Activated CD4-positive, alpha-beta T cell treated with anti-CD3 and anti-CD28 coated beads, Interleukin-2, amount 10 ng/mL, durations not matched to agents 7 days and 5 days (primary cell): ENCODE data around the gene NPAS1. TPM values are rescaled to one million over a fixed set of nuclear protein-coding genes. Genes with fewer than 3 reads are reported as not detected.

Experiments
- CTCF ChIA-PET: fragments of 350-600 bp; sonication (Branson Sonifier 250); formaldehyde crosslinking; loops from one replicate; lab custom pipeline; 2021; ENCODE audit warnings: antibody characterized with exemption; lab: Charles Lee
- POLR2A ChIA-PET: fragments of 350-600 bp; sonication (Branson Sonifier 250); formaldehyde crosslinking; loops from one replicate; lab custom pipeline; 2021; ENCODE audit warnings: antibody characterized with exemption; lab: Charles Lee
- DNase-seq: peaks from one replicate; pipeline ENCODE4 v3.0.0-alpha.2; 2020
- H3K27ac Mint-ChIP-seq: one replicate; pipeline ENCODE4 v1.8.0; 2021; ENCODE audit warnings: mild to moderate bottlenecking, moderate library complexity, mixed read lengths
- H3K27me3 Mint-ChIP-seq: one replicate; pipeline ENCODE4 v1.8.0; 2021; ENCODE audit warnings: mixed read lengths
- H3K36me3 Mint-ChIP-seq: one replicate; pipeline ENCODE4 v1.8.0; 2021; ENCODE audit warnings: low read depth, mixed read lengths
- H3K4me1 Mint-ChIP-seq: one replicate; pipeline ENCODE4 v1.8.0; 2021; ENCODE audit warnings: mixed read lengths
- H3K4me3 Mint-ChIP-seq: one replicate; pipeline ENCODE4 v1.8.0; 2021; ENCODE audit warnings: mild to moderate bottlenecking, moderate library complexity, mixed read lengths
- H3K9me3 Mint-ChIP-seq: one replicate; pipeline ENCODE4 v1.8.0; 2021; ENCODE audit warnings: mixed read lengths
- total RNA-seq, 2 experiments: library from RNA; stranded (reverse); gene quantifications; one replicate each; pipeline ENCODE4 v1.2.3, GENCODE V29; 2021

NPAS1 gene
- total RNA-seq: not detected

GRCh38 chr19:47019431-47020041 is at the start of gene NPAS1:
NPAS1 (plus strand) TSS chr19:47019837; CDS start chr19:47021048, 1,211 bp downstream.
- no peak within 1 kb of the TSS for H3K4me3 Mint-ChIP-seq
- CTCF ChIA-PET: interaction anchor here (0.5 to 1.2 kb wide), 4 partner anchors 28 to 179 kb away, joined by 3 to 4 read pairs (median 3); no protein-coding TSS in a partner anchor
- H3K9me3 Mint-ChIP-seq: no peaks in the 10 kb centered on the region
- POLR2A ChIA-PET: no interaction called here
- H3K36me3 Mint-ChIP-seq: no peaks in the 10 kb centered on the region
- H3K27me3 Mint-ChIP-seq: peaks cover 49% of the 10 kb centered on the region
- no peak for DNase-seq
- H3K27ac Mint-ChIP-seq: no peak within 1 kb of the TSS
- peaks cover 6% of the 10 kb centered on the region for H3K4me1 Mint-ChIP-seq

- Mint-ChIP-seq H3K4me1 (peaks cover 23% of the 10 kb centered on the region), H3K27ac (no peak overlapping the region), H3K36me3 (peaks cover 9% of the 10 kb centered on the region), H3K4me3 (no peak overlapping the region), H3K27me3 (no peaks in the 10 kb centered on the region), H3K9me3 (no peaks in the 10 kb centered on the region)
- no peak for DNase-seq
- POLR2A ChIA-PET: no interaction called here
- CTCF ChIA-PET: no interaction called here
Observed at GRCh38 chr19:46970815-46971214, 48.8 kb upstream of the NPAS1 start.

- H3K9me3 Mint-ChIP-seq: no peaks in the 10 kb centered on the region
- peak overlapping the region; percentile 2 for H3K27ac Mint-ChIP-seq
- DNase-seq: no peak
- H3K27me3 Mint-ChIP-seq: no peaks in the 10 kb centered on the region
- H3K4me1 Mint-ChIP-seq: peaks cover 15% of the 10 kb centered on the region
- peaks cover 4% of the 10 kb centered on the region for H3K36me3 Mint-ChIP-seq
- ChIA-PET POLR2A (no interaction called here), CTCF (interaction anchor here (0.6 kb wide), 1 partner anchor 43 kb away, joined by 5 read pairs; no protein-coding TSS in a partner anchor)
- no peak overlapping the region for H3K4me3 Mint-ChIP-seq
Observed at GRCh38 chr19:46972311-46972710, 47.3 kb upstream of the NPAS1 start.

- Mint-ChIP-seq H3K9me3 (no peaks in the 10 kb centered on the region), H3K36me3 (peaks cover 2% of the 10 kb centered on the region), H3K4me3 (no peak overlapping the region), H3K4me1 (peaks cover 3% of the 10 kb centered on the region), H3K27ac (no peak overlapping the region), H3K27me3 (no peaks in the 10 kb centered on the region)
- CTCF ChIA-PET: interaction anchor here (0.6 to 1.4 kb wide), 2 partner anchors 17 to 111 kb away, joined by 3 read pairs; no protein-coding TSS in a partner anchor
- POLR2A ChIA-PET: interaction anchor here (0.6 kb wide), 1 partner anchor 15 kb away, joined by 3 read pairs; no protein-coding TSS in a partner anchor
- no peak for DNase-seq
Observed at GRCh38 chr19:46974181-46974580, 45.5 kb upstream of the NPAS1 start.

- POLR2A ChIA-PET: no interaction called here
- DNase-seq: no peak
- Mint-ChIP-seq H3K4me1 (peaks cover 7% of the 10 kb centered on the region), H3K27ac (no peak overlapping the region), H3K4me3 (no peak overlapping the region), H3K36me3 (no peaks in the 10 kb centered on the region), H3K9me3 (no peaks in the 10 kb centered on the region), H3K27me3 (no peaks in the 10 kb centered on the region)
- CTCF ChIA-PET: interaction anchor here (0.7 to 2.6 kb wide), 9 partner anchors 10 to 76 kb away, joined by 3 to 8 read pairs (median 3); no protein-coding TSS in a partner anchor
Observed at GRCh38 chr19:46975011-46975924, 44.4 kb upstream of the NPAS1 start.

GRCh38 chr19:46975925-46976782 is 43.5 kb upstream of the NPAS1 start:
- Mint-ChIP-seq H3K4me3 (no peak overlapping the region), H3K27ac (no peak overlapping the region), H3K36me3 (no peaks in the 10 kb centered on the region), H3K9me3 (no peaks in the 10 kb centered on the region), H3K4me1 (peaks cover 16% of the 10 kb centered on the region), H3K27me3 (no peaks in the 10 kb centered on the region)
- ChIA-PET CTCF (interaction anchor here (0.6 to 2.6 kb wide), 10 partner anchors 9 to 315 kb away, joined by 3 to 8 read pairs (median 3); partner anchors contain the start of gene DACT3), POLR2A (no interaction called here)
- no peak for DNase-seq

GRCh38 chr19:46976845-46977320 is 42.8 kb upstream of the NPAS1 start:
- Mint-ChIP-seq H3K4me1 (peaks cover 19% of the 10 kb centered on the region), H3K36me3 (no peaks in the 10 kb centered on the region), H3K27ac (no peak overlapping the region), H3K27me3 (no peaks in the 10 kb centered on the region), H3K9me3 (no peaks in the 10 kb centered on the region), H3K4me3 (no peak overlapping the region)
- DNase-seq: no peak
- ChIA-PET CTCF (interaction anchor here (1.0 to 2.6 kb wide), 2 partner anchors 8 to 36 kb away, joined by 3 to 8 read pairs; no protein-coding TSS in a partner anchor), POLR2A (no interaction called here)

GRCh38 chr19:46977548-46977947 is 42.1 kb upstream of the NPAS1 start:
- POLR2A ChIA-PET: no interaction called here
- no peak for DNase-seq
- Mint-ChIP-seq H3K27ac (no peak overlapping the region), H3K4me3 (no peak overlapping the region), H3K27me3 (no peaks in the 10 kb centered on the region), H3K9me3 (no peaks in the 10 kb centered on the region), H3K4me1 (peaks cover 19% of the 10 kb centered on the region), H3K36me3 (no peaks in the 10 kb centered on the region)
- CTCF ChIA-PET: interaction anchor here (0.6 to 2.6 kb wide), 2 partner anchors 36 to 42 kb away, joined by 3 to 8 read pairs; partner anchors contain the start of gene NPAS1

- H3K27ac Mint-ChIP-seq: peak overlapping the region; percentile 14
- ChIA-PET CTCF (interaction anchor here (0.6 kb wide), 1 partner anchor 41 kb away, joined by 3 read pairs; the partner anchor contains the start of gene NPAS1), POLR2A (no interaction called here)
- H3K4me1 Mint-ChIP-seq: peaks cover 19% of the 10 kb centered on the region
- H3K36me3 Mint-ChIP-seq: no peaks in the 10 kb centered on the region
- DNase-seq: no peak
- no peaks in the 10 kb centered on the region for H3K9me3 Mint-ChIP-seq
- H3K4me3 Mint-ChIP-seq: no peak overlapping the region
- no peaks in the 10 kb centered on the region for H3K27me3 Mint-ChIP-seq
Observed at GRCh38 chr19:46978171-46978869, 41.3 kb upstream of the NPAS1 start.

- Mint-ChIP-seq H3K36me3 (no peaks in the 10 kb centered on the region), H3K4me1 (peaks cover 19% of the 10 kb centered on the region), H3K4me3 (no peak overlapping the region), H3K27me3 (no peaks in the 10 kb centered on the region), H3K27ac (no peak overlapping the region), H3K9me3 (no peaks in the 10 kb centered on the region)
- ChIA-PET CTCF (interaction anchor here (0.6 to 1.5 kb wide), 3 partner anchors 9 to 79 kb away, joined by 3 read pairs; no protein-coding TSS in a partner anchor), POLR2A (no interaction called here)
- no peak for DNase-seq
Observed at GRCh38 chr19:46979126-46980105, 40.2 kb upstream of the NPAS1 start.
